HG03103 (cell line): ENCODE results near the gene ANAPC10.
"Not testable (repeated sequence)": the region's sequence is repeated elsewhere in the genome, so short reads cannot be mapped to it uniquely, and the experiment has no call there.

Experiments used
- ATAC-seq: cut with Tn5 transposase; IDR thresholded peaks from one replicate; pipeline ENCODE4 v1.9.1; 2021; ENCODE audit warnings: low read depth; ENCODE audit not compliant: unreplicated experiment

Gene ANAPC10

GRCh38 chr4:145012841-145013240 is 85.2 kb downstream of the ANAPC10 start:
- ATAC-seq = no peak

GRCh38 chr4:145011636-145012035 is 86.4 kb downstream of the ANAPC10 start:
- no peak for ATAC-seq

GRCh38 chr4:145010315-145010714 is 87.7 kb downstream of the ANAPC10 start:
- not testable (repeated sequence) for ATAC-seq

- no peak for ATAC-seq
These were observed 94.3 kb downstream of the ANAPC10 start for GRCh38 chr4:145003675-145004074.

GRCh38 chr4:145001635-145002034 is 96.4 kb downstream of the ANAPC10 start:
- ATAC-seq = no peak

GRCh38 chr4:145000656-145001055 is 97.3 kb downstream of the ANAPC10 start:
- ATAC-seq = not testable (repeated sequence)

GRCh38 chr4:144989306-144989705 is 108.7 kb downstream of the ANAPC10 start:
- no peak for ATAC-seq

- ATAC-seq = no peak
These were observed 112.5 kb downstream of the ANAPC10 start for GRCh38 chr4:144985531-144985930.

GRCh38 chr4:144985014-144985413 is 113.0 kb downstream of the ANAPC10 start:
- ATAC-seq = no peak

GRCh38 chr4:144984241-144984640 is 113.8 kb downstream of the ANAPC10 start:
- no peak for ATAC-seq

- ATAC-seq = no peak
These were observed 122.3 kb downstream of the ANAPC10 start for GRCh38 chr4:144975718-144976117.

GRCh38 chr4:144970597-144970996 is 127.4 kb downstream of the ANAPC10 start:
- ATAC-seq = peak; percentile 76

- no peak for ATAC-seq
These were observed 128.2 kb downstream of the ANAPC10 start for GRCh38 chr4:144969821-144970220.

- no peak for ATAC-seq
These were observed 129.4 kb downstream of the ANAPC10 start for GRCh38 chr4:144968606-144969005.

- peak; percentile 52 for ATAC-seq
These were observed 130.8 kb downstream of the ANAPC10 start for GRCh38 chr4:144967161-144967560.

- no peak for ATAC-seq
These were observed 135.7 kb downstream of the ANAPC10 start for GRCh38 chr4:144962300-144962699.

- no peak for ATAC-seq
These were observed 142.9 kb downstream of the ANAPC10 start for GRCh38 chr4:144955104-144955503.

GRCh38 chr4:144954230-144954629 is 143.8 kb downstream of the ANAPC10 start:
- no peak for ATAC-seq

- ATAC-seq = no peak
These were observed 149.6 kb downstream of the ANAPC10 start for GRCh38 chr4:144948421-144948820.

GRCh38 chr4:144948009-144948408 is 150.0 kb downstream of the ANAPC10 start:
- no peak for ATAC-seq
